ENCODE results near the gene ECT2L. TPM values are rescaled to one million over a fixed set of nuclear protein-coding genes. Genes with fewer than 3 reads are reported as not detected.

The ECT2L gene
- total RNA-seq, 1 donor from 2014 or later, result not detected

GRCh38 chr6:138943089-138943625 is 147.3 kb downstream of the ECT2L start:
- peaks cover 1% of the 10 kb centered on the region for H3K4me1 Mint-ChIP-seq (ENCODE audit: low read depth)
- no peak for TF ChIP-seq CTCF (IDR thresholded peaks at IDR 0.05; ENCODE audit: unreplicated experiment)
- H3K36me3 Mint-ChIP-seq (ENCODE audit: insufficient read depth), result peaks cover 26% of the 10 kb centered on the region
- H3K27me3 Mint-ChIP-seq, result no peaks in the 10 kb centered on the region
- no peak overlapping the region for H3K4me3 Mint-ChIP-seq (ENCODE audit: low read depth)
- H3K27ac Mint-ChIP-seq, result no peak overlapping the region
- DNase-seq (ENCODE audit: low spot score, unreplicated experiment), result no peak
- H3K9me3 Mint-ChIP-seq (ENCODE audit: low read depth), result peaks cover 2% of the 10 kb centered on the region

GRCh38 chr6:138944412-138944811 is 148.5 kb downstream of the ECT2L start:
- no peak for TF ChIP-seq CTCF (IDR thresholded peaks at IDR 0.05; ENCODE audit: unreplicated experiment)
- Mint-ChIP-seq H3K4me3 (ENCODE audit: low read depth) (no peak overlapping the region), H3K4me1 (ENCODE audit: low read depth) (peaks cover 7% of the 10 kb centered on the region), H3K9me3 (ENCODE audit: low read depth) (no peaks in the 10 kb centered on the region), H3K36me3 (ENCODE audit: insufficient read depth) (peaks cover 19% of the 10 kb centered on the region), H3K27ac (no peak overlapping the region), H3K27me3 (no peaks in the 10 kb centered on the region)
- no peak for DNase-seq (ENCODE audit: low spot score, unreplicated experiment)

- no peak for DNase-seq (ENCODE audit: low spot score, unreplicated experiment)
- Mint-ChIP-seq H3K4me3 (ENCODE audit: low read depth) (no peak overlapping the region), H3K27me3 (no peaks in the 10 kb centered on the region), H3K27ac (no peak overlapping the region), H3K36me3 (ENCODE audit: insufficient read depth) (peaks cover 19% of the 10 kb centered on the region), H3K4me1 (ENCODE audit: low read depth) (peaks cover 7% of the 10 kb centered on the region), H3K9me3 (ENCODE audit: low read depth) (no peaks in the 10 kb centered on the region)
- TF ChIP-seq CTCF (IDR thresholded peaks at IDR 0.05; ENCODE audit: unreplicated experiment), result peak; percentile 34
Measured at GRCh38 chr6:138945354-138945753, 149.5 kb downstream of the ECT2L start.

- H3K9me3 Mint-ChIP-seq (ENCODE audit: low read depth), result no peaks in the 10 kb centered on the region
Measured at GRCh38 chr6:138948004-138948403, 152.1 kb downstream of the ECT2L start.

GRCh38 chr6:138948546-138949179 is 152.8 kb downstream of the ECT2L start:
- DNase-seq (ENCODE audit: low spot score, unreplicated experiment), result no peak

More at GRCh38 chr6:138948004-138948403, 152.1 kb downstream of the ECT2L start:
- no peak overlapping the region for H3K4me3 Mint-ChIP-seq (ENCODE audit: low read depth)
- no peaks in the 10 kb centered on the region for H3K27me3 Mint-ChIP-seq
- peaks cover 7% of the 10 kb centered on the region for H3K4me1 Mint-ChIP-seq (ENCODE audit: low read depth)
- peaks cover 15% of the 10 kb centered on the region for H3K36me3 Mint-ChIP-seq (ENCODE audit: insufficient read depth)
- H3K27ac Mint-ChIP-seq, result no peak overlapping the region
- DNase-seq (ENCODE audit: low spot score, unreplicated experiment), result no peak
- no peak for TF ChIP-seq CTCF (IDR thresholded peaks at IDR 0.05; ENCODE audit: unreplicated experiment)

More at GRCh38 chr6:138948546-138949179, 152.8 kb downstream of the ECT2L start:
- H3K9me3 Mint-ChIP-seq (ENCODE audit: low read depth), result no peaks in the 10 kb centered on the region
- TF ChIP-seq CTCF (IDR thresholded peaks at IDR 0.05; ENCODE audit: unreplicated experiment), result peak; percentile 17
- H3K36me3 Mint-ChIP-seq (ENCODE audit: insufficient read depth), result peaks cover 15% of the 10 kb centered on the region
- H3K27ac Mint-ChIP-seq, result no peak overlapping the region
- no peak overlapping the region for H3K4me3 Mint-ChIP-seq (ENCODE audit: low read depth)
- H3K27me3 Mint-ChIP-seq, result no peaks in the 10 kb centered on the region
- H3K4me1 Mint-ChIP-seq (ENCODE audit: low read depth), result peaks cover 7% of the 10 kb centered on the region

Measured in progenitor cell of endocrine pancreas (in vitro differentiated cells).